Effector memory CD4-positive, alpha-beta T cell (primary cell): ENCODE measurements around the gene RAB8A.
A peak's percentile ranks its signal among the peaks of the same experiment; 100 is the strongest.
"Not testable (repeated sequence)": the region's sequence is repeated elsewhere in the genome, so short reads cannot be mapped to it uniquely, and the experiment has no call there.

Experiments
- DNase-seq, 3 donors: peaks; one replicate each; pipeline ENCODE4 v3.0.0-alpha.2; 2020
- H3K27ac ChIP-seq: 2 replicates; pipeline ENCODE4 v1.7.0; 2013; ENCODE audit warnings: mild to moderate bottlenecking, low read length, moderate library complexity; ENCODE audit not compliant: insufficient read depth, poor library complexity, severe bottlenecking
- H3K27me3 ChIP-seq: replicated peaks from 2 replicates; pipeline ENCODE4 v1.7.0; 2013; ENCODE audit warnings: mild to moderate bottlenecking, low read length; ENCODE audit not compliant: insufficient read depth, control insufficient read depth, poor library complexity, severe bottlenecking
- H3K36me3 ChIP-seq: 2 replicates; pipeline ENCODE4 v1.7.0; 2013; ENCODE audit warnings: mild to moderate bottlenecking, low read length, moderate library complexity; ENCODE audit not compliant: control insufficient read depth, insufficient read depth
- H3K4me1 ChIP-seq: 2 replicates; pipeline ENCODE4 v1.7.0; 2013; ENCODE audit warnings: low read length, mild to moderate bottlenecking; ENCODE audit not compliant: control insufficient read depth, insufficient read depth, poor library complexity, severe bottlenecking
- H3K4me3 ChIP-seq: 2 replicates; pipeline ENCODE4 v1.7.0; 2013; ENCODE audit warnings: low read length, low read depth, mild to moderate bottlenecking; ENCODE audit not compliant: insufficient read depth, poor library complexity, severe bottlenecking
- H3K9me3 ChIP-seq: 2 replicates; pipeline ENCODE4 v1.7.0; 2013; ENCODE audit warnings: mild to moderate bottlenecking, low read length, moderate library complexity; ENCODE audit not compliant: control insufficient read depth

Gene RAB8A

DNA sequence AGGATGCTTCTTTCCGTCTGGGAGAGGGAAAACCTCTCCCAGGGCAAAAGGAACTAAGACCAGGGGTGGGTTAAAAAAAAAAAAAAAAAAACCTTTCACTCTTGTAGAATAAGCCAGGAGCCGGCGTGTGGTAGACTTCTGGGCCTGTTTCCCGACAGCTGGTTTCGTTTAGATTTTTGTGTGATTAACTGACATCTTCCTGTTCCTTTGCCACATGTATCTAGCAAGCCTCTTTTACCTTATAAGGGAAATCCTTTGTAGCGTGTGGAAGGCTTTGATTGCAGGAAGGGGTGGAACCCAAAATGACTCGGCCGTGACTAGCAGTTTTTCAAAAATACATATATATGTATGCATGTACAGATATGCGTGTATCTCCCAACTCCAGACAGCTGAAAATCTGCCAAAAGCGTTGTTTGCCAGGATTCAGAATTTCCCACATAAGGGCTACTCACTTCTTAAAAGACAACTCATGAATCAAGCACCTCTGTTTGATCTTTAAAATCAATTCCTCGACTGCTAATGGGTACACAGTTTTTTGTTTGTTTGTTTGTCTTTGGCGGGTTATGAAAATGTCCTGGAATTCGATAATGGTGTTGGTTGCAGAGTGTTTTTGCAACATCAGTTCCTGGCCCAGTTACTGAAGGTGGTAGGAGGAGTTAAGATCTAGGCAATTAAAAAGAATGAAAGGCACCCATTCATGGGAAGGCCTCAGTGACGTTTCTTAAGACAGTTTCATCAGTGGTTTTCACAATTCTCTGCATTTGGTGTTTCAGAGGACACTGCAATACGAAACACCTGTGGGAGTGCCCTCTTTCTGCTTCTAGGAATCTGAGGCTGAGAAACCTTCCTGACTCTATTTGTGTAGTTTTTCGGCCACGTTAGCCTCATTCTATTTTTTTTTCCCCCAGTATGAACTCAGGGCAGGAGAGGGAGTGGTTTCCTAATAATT is 32.7 kb upstream of the RAB8A start:
- Histone ChIP-seq H3K36me3 (peaks cover 28% of the 10 kb centered on the region), H3K9me3 (no peaks in the 10 kb centered on the region), H3K27ac (peak overlapping the region; percentile 89), H3K4me3 (peak overlapping the region; percentile 92), H3K27me3 (no peaks in the 10 kb centered on the region), H3K4me1 (peaks cover 37% of the 10 kb centered on the region)
- DNase-seq = peak; percentile 59 to 68 (median 68)

DNA sequence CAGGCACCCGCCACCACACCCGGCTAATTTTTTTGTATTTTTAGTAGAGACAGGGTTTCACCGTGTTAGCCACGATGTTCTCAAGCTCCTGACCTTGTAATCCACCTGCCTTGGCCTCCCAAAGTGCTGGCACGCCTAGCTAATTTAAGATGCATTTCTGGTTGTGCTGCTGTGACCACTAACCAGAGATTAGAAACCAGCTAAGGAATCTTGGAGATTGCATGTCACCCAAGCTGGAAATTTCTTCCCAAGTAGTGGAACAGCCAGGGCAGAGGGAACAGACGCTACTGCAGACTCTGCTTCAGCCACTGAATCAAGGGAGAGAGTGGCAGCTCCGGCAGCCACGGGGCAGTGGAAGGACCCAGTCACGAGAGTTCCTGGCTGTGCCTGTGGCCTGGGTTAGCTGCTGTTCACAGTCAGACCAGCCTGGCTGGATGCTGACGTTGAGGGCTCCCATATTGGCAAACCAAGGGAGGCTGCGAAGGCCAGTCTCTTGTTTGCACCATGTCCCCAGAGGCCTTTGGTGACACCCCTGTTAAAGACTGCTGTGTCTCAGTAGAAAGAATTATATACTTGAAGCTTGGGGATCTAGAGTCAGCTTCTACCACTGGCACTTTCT is 27.5 kb upstream of the RAB8A start:
- Histone ChIP-seq H3K27ac (no peak overlapping the region), H3K9me3 (no peaks in the 10 kb centered on the region), H3K36me3 (peaks cover 60% of the 10 kb centered on the region), H3K4me1 (peaks cover 37% of the 10 kb centered on the region), H3K4me3 (no peak overlapping the region), H3K27me3 (no peaks in the 10 kb centered on the region)
- DNase-seq = no peak

DNA sequence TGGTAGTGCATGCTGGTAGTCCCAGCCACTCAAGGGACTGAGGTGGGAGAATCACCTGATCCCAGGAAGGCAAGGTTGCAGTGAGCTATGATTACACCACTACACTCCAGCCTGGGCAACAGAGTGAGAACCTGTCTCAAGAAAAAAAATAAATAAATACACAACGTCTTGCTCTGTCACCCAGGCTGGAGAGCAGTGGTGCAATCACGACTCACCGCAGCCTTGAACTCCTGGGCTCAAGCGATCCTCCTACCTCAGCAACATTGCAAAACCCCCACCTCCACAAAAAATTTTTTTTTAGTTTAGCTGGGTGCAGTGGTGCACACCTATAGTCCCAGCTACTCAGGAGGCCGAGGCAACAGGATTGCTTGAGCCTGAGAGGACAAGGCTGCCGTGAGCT is 26.6 kb upstream of the RAB8A start:
- Histone ChIP-seq H3K4me3 (no peak overlapping the region), H3K9me3 (no peaks in the 10 kb centered on the region), H3K4me1 (peaks cover 32% of the 10 kb centered on the region), H3K27me3 (no peaks in the 10 kb centered on the region), H3K27ac (peak overlapping the region; percentile 51), H3K36me3 (peaks cover 69% of the 10 kb centered on the region)
- DNase-seq = no peak

DNA sequence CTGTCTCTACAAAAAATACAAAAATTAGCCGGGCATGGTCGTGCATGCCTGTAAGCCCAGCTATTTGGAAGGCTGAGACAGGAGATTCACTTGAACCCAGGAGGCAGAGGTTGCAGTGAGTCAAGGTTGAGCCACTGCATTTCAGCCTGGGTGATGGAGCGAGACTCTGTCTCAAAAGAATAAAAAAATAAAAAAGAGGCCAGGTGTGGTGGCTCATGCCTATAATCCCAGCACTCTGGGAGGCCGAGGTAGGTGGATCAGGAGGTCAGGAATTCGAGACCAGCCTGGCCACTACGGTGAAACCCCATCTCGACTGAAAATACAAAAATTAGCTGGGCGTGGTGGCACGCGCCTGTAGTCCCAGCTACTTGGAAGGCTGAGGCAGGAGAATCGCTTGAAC is 24.3 kb upstream of the RAB8A start:
- not testable (repeated sequence) for H3K4me3 ChIP-seq, H3K9me3 ChIP-seq, H3K27me3 ChIP-seq, DNase-seq, H3K27ac ChIP-seq
- Histone ChIP-seq H3K4me1 (peaks cover 21% of the 10 kb centered on the region), H3K36me3 (peaks cover 78% of the 10 kb centered on the region)

DNA sequence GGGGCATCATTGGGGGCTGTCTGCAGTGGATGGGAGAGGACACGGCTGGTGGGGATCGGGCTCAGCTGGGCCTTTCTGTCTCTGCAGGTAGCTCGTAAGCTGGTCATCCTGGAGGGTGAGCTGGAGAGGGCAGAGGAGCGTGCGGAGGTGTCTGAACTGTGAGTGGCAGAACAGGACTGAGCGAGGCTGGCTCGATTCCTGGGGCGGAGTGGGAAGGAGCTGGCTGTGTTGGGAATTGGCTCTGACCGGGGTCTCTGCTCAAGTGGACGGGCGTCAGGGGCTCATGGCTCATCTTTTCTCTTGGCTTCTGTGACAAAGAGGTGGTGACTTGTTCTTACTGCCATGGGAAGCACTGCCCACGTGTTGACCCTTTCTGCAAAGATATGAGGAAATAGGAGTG is 23.7 kb upstream of the RAB8A start:
- peaks cover 21% of the 10 kb centered on the region for H3K4me1 ChIP-seq
- H3K9me3 ChIP-seq = no peaks in the 10 kb centered on the region
- H3K27me3 ChIP-seq = no peaks in the 10 kb centered on the region
- DNase-seq = no peak
- no peak overlapping the region for H3K4me3 ChIP-seq
- no peak overlapping the region for H3K27ac ChIP-seq
- H3K36me3 ChIP-seq = peaks cover 78% of the 10 kb centered on the region

DNA sequence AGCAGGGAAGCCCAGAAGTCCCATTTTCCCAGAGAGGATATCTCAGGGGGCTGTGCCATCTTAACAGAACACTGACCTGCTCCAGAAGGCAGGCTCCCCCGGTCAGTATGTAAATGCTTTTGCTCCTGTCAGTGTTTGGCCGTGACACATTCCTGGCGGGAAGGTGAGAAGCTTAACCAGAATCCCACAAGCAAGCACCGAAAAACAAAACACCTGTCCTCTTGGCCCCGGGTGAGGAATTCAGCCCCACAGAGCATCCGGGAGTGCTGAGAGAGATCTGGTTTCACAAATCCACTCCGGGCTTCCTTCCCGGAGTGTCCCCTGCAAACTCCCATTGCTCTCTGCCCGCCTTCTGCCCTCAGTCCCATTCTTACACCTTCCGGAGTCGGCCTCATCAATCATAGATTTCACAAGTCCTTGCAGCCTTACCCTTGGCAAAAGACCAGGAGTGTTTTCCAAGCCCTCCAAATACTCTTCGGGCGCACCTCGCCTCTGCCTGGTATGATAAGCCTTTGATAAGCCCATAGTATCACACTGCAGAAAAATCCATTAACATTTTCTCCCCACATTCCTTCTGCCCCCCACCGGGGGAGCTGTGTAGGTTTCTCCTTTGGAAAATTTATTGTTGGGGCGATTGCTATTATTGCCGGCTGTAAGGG is 23.2 kb upstream of the RAB8A start:
- Histone ChIP-seq H3K27me3 (no peaks in the 10 kb centered on the region), H3K4me3 (no peak overlapping the region), H3K9me3 (no peaks in the 10 kb centered on the region), H3K4me1 (peaks cover 21% of the 10 kb centered on the region), H3K27ac (no peak overlapping the region), H3K36me3 (peaks cover 78% of the 10 kb centered on the region)
- no peak for DNase-seq

DNA sequence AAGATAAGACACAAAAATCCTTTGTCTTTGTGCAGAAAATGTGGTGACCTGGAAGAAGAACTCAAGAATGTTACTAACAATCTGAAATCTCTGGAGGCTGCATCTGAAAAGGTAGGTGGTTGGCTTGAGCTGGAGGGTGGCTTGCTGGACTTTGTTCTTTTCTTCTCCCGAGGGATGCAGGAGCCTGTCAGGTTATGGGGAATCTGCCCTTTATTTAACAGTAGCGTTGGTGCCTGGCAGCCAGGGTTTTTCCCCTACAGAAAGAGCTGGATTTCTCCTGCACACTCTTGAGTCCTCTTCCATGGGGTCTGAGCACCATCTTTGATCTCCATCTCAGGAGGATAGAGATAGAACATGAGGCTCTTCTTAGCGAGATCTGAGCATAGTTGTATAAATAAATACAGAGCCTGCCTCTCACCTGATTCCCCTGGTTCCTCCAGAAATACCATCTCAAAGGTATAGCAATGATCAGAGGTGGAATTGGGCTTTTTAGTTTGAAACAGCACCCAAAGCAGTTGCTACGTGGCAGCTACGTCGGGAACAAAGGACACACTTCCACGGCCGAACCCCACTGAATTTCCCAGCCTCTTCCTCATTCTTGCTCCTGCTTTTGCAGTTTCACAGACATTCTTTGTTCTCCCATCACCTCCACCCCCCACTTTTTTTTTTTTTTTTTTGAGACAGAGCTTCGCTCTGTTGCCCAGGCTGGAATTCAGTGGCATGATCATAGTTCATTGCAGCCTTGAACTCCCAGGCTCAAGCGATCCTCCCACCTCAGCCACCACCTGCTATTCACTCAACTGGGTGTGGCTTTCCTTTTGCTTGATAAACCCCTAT is 22.5 kb upstream of the RAB8A start:
- no peaks in the 10 kb centered on the region for H3K9me3 ChIP-seq
- no peak overlapping the region for H3K27ac ChIP-seq
- H3K4me3 ChIP-seq = no peak overlapping the region
- H3K4me1 ChIP-seq = peaks cover 21% of the 10 kb centered on the region
- DNase-seq = no peak
- H3K27me3 ChIP-seq = no peaks in the 10 kb centered on the region
- peaks cover 77% of the 10 kb centered on the region for H3K36me3 ChIP-seq

DNA sequence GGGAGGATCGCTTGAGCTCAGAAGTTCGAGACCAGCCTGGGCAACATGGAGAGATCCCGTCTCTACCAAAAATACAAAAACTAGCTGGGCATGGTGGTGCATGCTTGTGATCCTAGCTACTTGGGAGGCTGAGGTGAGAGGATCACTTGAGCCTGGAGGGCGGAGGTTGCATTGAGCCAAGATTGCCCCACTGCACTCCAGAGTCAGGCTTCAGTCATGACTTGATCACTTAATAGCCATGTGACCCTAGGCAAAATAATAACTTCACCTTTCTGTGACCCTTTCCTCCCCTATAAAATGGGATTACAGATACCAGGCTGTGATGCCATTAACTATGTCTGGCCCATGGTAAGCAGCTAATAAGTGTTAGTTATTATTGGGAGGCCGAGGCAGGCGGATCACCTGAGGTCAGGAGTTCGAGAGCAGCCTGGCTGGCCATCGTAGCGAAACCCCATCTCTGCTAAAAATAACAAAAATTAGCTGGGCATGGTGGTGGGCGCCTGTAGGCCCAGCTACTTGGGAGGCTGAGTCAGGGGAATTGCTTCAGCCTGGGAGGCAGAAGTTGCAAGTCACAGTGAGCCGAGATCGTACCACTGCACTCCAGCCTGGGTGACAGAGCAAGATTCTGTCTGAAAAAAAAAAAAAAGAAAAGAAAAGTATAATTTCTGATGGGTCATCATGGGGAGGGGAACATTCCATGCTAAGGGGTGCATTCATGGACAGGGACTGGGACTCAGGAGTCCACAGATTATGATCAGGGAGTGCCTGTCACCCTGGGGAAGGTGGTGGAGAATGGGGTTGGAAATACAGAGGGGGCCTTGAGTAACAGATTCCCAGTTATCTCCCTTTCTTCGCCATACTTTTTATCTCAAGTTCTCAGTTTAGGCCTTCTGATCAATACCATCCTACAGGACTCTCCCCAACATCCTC is 19.9 kb upstream of the RAB8A start:
- Histone ChIP-seq H3K27ac (no peak overlapping the region), H3K36me3 (peaks cover 92% of the 10 kb centered on the region)

More for the DNA sequence above, 19.9 kb upstream of the RAB8A start:
- H3K9me3 ChIP-seq = no peaks in the 10 kb centered on the region
- no peak overlapping the region for H3K4me3 ChIP-seq
- H3K4me1 ChIP-seq = peaks cover under 1% of the 10 kb centered on the region
- H3K27me3 ChIP-seq = no peaks in the 10 kb centered on the region
- DNase-seq = no peak
